ENCODE measurements around the gene ADARB1. TPM values are rescaled to one million over a fixed set of nuclear protein-coding genes. Genes with fewer than 3 reads are reported as not detected.

ADARB1 gene
- total RNA-seq, 1 experiment from 2014 or later = 15.8 TPM

- Histone ChIP-seq H3K79me1 (ENCODE audit: insufficient read depth, low read depth, low read length, poor library complexity, severe bottlenecking) (no peaks in the 10 kb centered on the region), H3K23ac (ENCODE audit: insufficient read length, low read depth, low read length) (no peak overlapping the region), H2BK5ac (ENCODE audit: insufficient read length, low read length) (no peak overlapping the region), H3K4ac (ENCODE audit: low read depth, low read length) (no peak overlapping the region), H3K56ac (ENCODE audit: insufficient read length, low read depth, low read length) (no peak overlapping the region), H2BK20ac (ENCODE audit: low read depth, low read length, poor library complexity, severe bottlenecking) (no peak overlapping the region), H4K20me1 (ENCODE audit: control insufficient read depth, insufficient read depth, insufficient read length) (no peaks in the 10 kb centered on the region), H3K18ac (ENCODE audit: insufficient read length, low read depth, low read length) (no peak overlapping the region), H3K9me3 (ENCODE audit: control insufficient read depth, low read depth, low read length) (no peaks in the 10 kb centered on the region), H3K23me2 (ENCODE audit: insufficient read length, low read depth, low read length, poor library complexity, severe bottlenecking) (no peaks in the 10 kb centered on the region), H2BK15ac (ENCODE audit: low read depth, low read length) (no peak overlapping the region), H4K8ac (replicated peaks; ENCODE audit: insufficient read length, low read depth, low read length) (no peak overlapping the region), H3K79me2 (ENCODE audit: insufficient read depth, low read length) (no peaks in the 10 kb centered on the region), H3K9ac (ENCODE audit: extremely low read depth, insufficient read length, low read length) (no peak overlapping the region), H2BK120ac (ENCODE audit: low read depth, low read length, poor library complexity, severe bottlenecking) (no peak overlapping the region), H3T11ph (ENCODE audit: low read length) (no peak overlapping the region), H4K5ac (ENCODE audit: insufficient read length, low read depth, low read length) (no peak overlapping the region), H2BK12ac (ENCODE audit: insufficient read length, low read depth, low read length) (no peak overlapping the region), H3K27ac (ENCODE audit: insufficient read length, low read depth, low read length) (no peak overlapping the region), H4K91ac (ENCODE audit: insufficient read length, low read depth, low read length) (no peak overlapping the region), H3K4me2 (ENCODE audit: insufficient read depth, insufficient read length, low read length) (no peak overlapping the region), H2AK5ac (ENCODE audit: insufficient read length, low read length) (no peak overlapping the region), H3K27me3 (ENCODE audit: insufficient read depth, low read length) (no peaks in the 10 kb centered on the region; the same call in 1 of the 2 replicates), H3K14ac (ENCODE audit: insufficient read depth, low read length) (no peak overlapping the region), H2AFZ (ENCODE audit: low read length) (no peak overlapping the region), H3K4me1 (ENCODE audit: insufficient read depth, low read length) (no peaks in the 10 kb centered on the region)
- DNase-seq = no peak
- Mint-ChIP-seq H3K27me3 (ENCODE audit: low read depth) (no peaks in the 10 kb centered on the region; the same call in 1 of the 2 replicates), H3K36me3 (ENCODE audit: insufficient read depth in 1 of 3, low read depth in 3 of 3) (no peaks in the 10 kb centered on the region), H3K4me1 (peaks cover 2 to 3% of the 10 kb centered on the region in 2 experiments; a peak in 3 of 4 replicates), H3K9me3 (no peaks in the 10 kb centered on the region), H3K27ac (no peak overlapping the region), H3K4me3 (no peak overlapping the region)
- no CpG with 5 or more reads among the region's 4 CpGs for WGBS (ENCODE audit: extremely low coverage, insufficient read length, low lambda C conversion rate)
- TF ChIP-seq CTCF (conservative IDR thresholded peaks at IDR 0.05) = no peak
Observed at GRCh38 chr21:45089964-45090363, 15.6 kb downstream of the ADARB1 start.
